ENCODE measurements around the gene DEPDC4. TPM values are rescaled to one million over a fixed set of nuclear protein-coding genes. Genes with fewer than 3 reads are reported as not detected.

Gene DEPDC4
- total and polyA plus RNA-seq, 2 of the 13 experiments (the other 11 are each of a cell fraction or from before 2014, with no cell fraction given), result 2.2 to 5.7 TPM

DNA sequence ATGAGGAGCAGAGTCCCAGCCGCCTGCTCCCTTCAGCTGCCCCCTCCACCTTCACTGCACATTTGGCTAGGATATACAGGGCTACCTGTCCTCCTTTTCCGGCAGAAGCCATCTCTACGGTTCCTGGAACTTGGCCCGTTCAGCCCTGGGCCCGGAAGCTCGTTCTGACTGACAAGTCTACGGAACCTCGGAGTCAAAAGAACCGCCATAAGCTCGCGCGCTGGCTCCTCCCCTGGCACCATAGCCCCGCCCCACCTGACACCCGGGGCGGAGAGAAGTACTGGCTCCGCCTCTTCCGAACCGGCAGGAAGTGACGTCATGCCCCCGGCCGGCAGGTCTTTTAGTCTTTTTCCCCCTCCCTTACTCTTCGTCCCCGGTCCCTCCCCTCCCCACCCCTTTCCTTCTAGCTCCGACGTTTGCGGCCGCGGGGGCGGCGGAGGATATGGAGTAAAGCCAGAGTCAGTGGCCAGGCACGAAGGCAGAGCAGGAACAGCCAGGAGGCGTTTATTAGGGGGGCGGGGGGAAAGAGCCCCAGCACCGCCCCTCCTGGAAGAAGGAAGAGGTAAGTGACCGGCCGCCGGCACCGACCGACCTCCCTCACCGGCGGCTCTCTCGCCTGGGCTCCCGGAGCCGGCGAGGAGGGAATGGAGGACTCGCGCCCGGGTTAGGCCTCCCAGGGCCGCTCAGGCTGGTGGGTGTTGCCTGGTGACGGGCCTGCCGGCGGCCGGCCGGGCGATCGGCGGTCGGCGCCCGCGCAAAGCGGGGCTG is at the start of gene DEPDC4, which contains the start of gene SCYL2 (continued):
- TF ChIP-seq, protein P1, sequence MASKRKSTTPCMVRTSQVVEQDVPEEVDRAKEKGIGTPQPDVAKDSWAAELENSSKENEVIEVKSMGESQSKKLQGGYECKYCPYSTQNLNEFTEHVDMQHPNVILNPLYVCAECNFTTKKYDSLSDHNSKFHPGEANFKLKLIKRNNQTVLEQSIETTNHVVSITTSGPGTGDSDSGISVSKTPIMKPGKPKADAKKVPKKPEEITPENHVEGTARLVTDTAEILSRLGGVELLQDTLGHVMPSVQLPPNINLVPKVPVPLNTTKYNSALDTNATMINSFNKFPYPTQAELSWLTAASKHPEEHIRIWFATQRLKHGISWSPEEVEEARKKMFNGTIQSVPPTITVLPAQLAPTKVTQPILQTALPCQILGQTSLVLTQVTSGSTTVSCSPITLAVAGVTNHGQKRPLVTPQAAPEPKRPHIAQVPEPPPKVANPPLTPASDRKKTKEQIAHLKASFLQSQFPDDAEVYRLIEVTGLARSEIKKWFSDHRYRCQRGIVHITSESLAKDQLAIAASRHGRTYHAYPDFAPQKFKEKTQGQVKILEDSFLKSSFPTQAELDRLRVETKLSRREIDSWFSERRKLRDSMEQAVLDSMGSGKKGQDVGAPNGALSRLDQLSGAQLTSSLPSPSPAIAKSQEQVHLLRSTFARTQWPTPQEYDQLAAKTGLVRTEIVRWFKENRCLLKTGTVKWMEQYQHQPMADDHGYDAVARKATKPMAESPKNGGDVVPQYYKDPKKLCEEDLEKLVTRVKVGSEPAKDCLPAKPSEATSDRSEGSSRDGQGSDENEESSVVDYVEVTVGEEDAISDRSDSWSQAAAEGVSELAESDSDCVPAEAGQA (IDR thresholded peaks at IDR 0.05; ENCODE audit: low read depth), result no peak
- TF ChIP-seq, protein P1 (CRISPR knock-in tag; IDR thresholded peaks at IDR 0.05; ENCODE audit: borderline replicate concordance), result no peak
- TF ChIP-seq ZMYM3 (CRISPR knock-in tag; IDR thresholded peaks at IDR 0.05), result no peak
- TF ChIP-seq ZNF556 (CRISPR knock-in tag; IDR thresholded peaks at IDR 0.05; ENCODE audit: borderline replicate concordance), result peak; percentile 66; the same call in 1 of the 2 replicates
- no peak for TF ChIP-seq ZNF598 (CRISPR knock-in tag; IDR thresholded peaks at IDR 0.05; ENCODE audit: borderline replicate concordance)
- no peak for TF ChIP-seq HNRNPL (IDR thresholded peaks at IDR 0.05; ENCODE audit: low read depth, low read length)
- TF ChIP-seq, protein P2, sequence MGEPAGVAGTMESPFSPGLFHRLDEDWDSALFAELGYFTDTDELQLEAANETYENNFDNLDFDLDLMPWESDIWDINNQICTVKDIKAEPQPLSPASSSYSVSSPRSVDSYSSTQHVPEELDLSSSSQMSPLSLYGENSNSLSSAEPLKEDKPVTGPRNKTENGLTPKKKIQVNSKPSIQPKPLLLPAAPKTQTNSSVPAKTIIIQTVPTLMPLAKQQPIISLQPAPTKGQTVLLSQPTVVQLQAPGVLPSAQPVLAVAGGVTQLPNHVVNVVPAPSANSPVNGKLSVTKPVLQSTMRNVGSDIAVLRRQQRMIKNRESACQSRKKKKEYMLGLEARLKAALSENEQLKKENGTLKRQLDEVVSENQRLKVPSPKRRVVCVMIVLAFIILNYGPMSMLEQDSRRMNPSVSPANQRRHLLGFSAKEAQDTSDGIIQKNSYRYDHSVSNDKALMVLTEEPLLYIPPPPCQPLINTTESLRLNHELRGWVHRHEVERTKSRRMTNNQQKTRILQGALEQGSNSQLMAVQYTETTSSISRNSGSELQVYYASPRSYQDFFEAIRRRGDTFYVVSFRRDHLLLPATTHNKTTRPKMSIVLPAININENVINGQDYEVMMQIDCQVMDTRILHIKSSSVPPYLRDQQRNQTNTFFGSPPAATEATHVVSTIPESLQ (CRISPR knock-in tag; conservative IDR thresholded peaks at IDR 0.05), result no peak
- peak; percentile 90 for TF ChIP-seq ZFX (CRISPR knock-in tag; IDR thresholded peaks at IDR 0.05; ENCODE audit: low read depth)
- no peak for TF ChIP-seq ZNF749 (CRISPR knock-in tag; IDR thresholded peaks at IDR 0.05; ENCODE audit: borderline replicate concordance)
- no peak for TF ChIP-seq ZNF772 (CRISPR knock-in tag; IDR thresholded peaks at IDR 0.05)
- peak; percentile 38 for TF ChIP-seq U2AF1 (optimal IDR thresholded peaks at IDR 0.05; ENCODE audit: low read depth, low read length)
- TF ChIP-seq, protein P3, sequence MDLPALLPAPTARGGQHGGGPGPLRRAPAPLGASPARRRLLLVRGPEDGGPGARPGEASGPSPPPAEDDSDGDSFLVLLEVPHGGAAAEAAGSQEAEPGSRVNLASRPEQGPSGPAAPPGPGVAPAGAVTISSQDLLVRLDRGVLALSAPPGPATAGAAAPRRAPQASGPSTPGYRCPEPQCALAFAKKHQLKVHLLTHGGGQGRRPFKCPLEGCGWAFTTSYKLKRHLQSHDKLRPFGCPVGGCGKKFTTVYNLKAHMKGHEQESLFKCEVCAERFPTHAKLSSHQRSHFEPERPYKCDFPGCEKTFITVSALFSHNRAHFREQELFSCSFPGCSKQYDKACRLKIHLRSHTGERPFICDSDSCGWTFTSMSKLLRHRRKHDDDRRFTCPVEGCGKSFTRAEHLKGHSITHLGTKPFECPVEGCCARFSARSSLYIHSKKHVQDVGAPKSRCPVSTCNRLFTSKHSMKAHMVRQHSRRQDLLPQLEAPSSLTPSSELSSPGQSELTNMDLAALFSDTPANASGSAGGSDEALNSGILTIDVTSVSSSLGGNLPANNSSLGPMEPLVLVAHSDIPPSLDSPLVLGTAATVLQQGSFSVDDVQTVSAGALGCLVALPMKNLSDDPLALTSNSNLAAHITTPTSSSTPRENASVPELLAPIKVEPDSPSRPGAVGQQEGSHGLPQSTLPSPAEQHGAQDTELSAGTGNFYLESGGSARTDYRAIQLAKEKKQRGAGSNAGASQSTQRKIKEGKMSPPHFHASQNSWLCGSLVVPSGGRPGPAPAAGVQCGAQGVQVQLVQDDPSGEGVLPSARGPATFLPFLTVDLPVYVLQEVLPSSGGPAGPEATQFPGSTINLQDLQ (CRISPR knock-in tag; IDR thresholded peaks at IDR 0.05), result 0 out of 2 replicates have a peak, but pooled peaks have one; percentile 54
- TF ChIP-seq, protein P4, sequence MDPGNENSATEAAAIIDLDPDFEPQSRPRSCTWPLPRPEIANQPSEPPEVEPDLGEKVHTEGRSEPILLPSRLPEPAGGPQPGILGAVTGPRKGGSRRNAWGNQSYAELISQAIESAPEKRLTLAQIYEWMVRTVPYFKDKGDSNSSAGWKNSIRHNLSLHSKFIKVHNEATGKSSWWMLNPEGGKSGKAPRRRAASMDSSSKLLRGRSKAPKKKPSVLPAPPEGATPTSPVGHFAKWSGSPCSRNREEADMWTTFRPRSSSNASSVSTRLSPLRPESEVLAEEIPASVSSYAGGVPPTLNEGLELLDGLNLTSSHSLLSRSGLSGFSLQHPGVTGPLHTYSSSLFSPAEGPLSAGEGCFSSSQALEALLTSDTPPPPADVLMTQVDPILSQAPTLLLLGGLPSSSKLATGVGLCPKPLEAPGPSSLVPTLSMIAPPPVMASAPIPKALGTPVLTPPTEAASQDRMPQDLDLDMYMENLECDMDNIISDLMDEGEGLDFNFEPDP (CRISPR knock-in tag; conservative IDR thresholded peaks at IDR 0.05), result 0 out of 2 replicates have a peak, but pooled peaks have one; percentile 57
- TF ChIP-seq TCF7L2 (IDR thresholded peaks at IDR 0.05; ENCODE audit: low read depth, low read length), result no peak
- no peak for TF ChIP-seq MZF1 (CRISPR knock-in tag; IDR thresholded peaks at IDR 0.05; ENCODE audit: borderline replicate concordance)
- TF ChIP-seq GPN1 (CRISPR knock-in tag; IDR thresholded peaks at IDR 0.05; ENCODE audit: borderline replicate concordance), result no peak
- TF ChIP-seq GATA4 (IDR thresholded peaks at IDR 0.05; ENCODE audit: borderline replicate concordance, low read depth), result no peak
